Middle frontal gyrus (tissue), 1 donor: ENCODE results near the gene TNNC2.
"Not testable (repeated sequence)": the region's sequence is repeated elsewhere in the genome, so short reads cannot be mapped to it uniquely, and the experiment has no call there.

Experiments
- DNase-seq: peaks from one replicate; pipeline ENCODE4 v3.0.0-alpha.2; 2015; ENCODE audit warnings: low spot score; ENCODE audit errors: extremely low spot score

The TNNC2 gene

DNA sequence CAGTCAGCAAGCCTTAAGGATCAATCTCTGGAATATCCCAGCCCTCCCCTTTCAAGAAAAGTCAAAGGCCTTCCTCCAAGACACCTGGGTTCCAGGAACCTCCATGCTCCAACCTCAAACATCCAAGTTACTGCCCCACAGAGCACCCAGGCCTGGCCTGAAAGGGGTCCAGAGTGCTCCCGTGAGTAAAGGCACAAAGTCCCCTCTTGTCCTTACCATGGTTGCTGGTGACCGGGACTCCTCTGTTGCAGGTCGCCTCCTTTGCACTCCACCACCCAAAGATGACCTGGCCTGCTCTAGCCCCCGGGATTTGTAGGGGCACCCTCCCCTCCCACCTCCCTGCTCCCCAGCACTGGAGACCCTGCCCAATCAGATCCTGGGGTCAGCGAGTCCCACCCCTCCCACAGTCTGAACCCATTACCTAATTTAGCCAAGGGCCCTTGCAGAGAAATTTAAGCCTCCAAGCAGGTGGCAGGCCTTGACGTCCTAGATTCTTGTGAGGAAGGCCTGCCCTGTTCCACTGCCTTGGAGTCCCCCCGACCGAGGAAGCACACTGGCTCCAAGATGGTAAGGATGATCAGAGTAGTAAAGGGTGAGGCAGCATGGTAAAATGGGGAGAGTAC, at the start of gene TNNC2:
TNNC2 (minus strand) TSS at position 283 of the 623 bp plus-strand sequence; CDS start at position 219, 64 bp downstream.
- no peak for DNase-seq

DNA sequence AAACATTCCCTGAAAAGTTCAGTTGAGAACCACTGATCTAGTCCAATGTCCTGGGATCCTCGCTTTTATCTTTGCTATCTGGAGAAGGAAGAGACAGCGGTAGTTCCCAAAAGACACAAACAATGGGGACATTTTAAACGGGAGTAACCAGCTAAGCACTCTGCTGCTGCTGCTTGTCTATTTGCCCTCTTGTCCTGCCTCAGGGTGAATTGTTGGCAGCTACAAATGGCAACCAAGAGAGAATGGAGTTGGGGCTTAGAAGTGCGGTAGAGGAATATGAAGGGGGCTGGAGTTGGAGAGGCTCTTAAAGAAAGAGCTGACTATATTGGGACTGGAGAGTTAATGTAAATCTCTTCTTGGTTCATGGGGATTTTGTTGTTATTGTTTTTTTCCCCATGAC, 47.5 kb upstream of the TNNC2 start:
- DNase-seq = no peak

- DNase-seq = not testable (repeated sequence)
These were observed 47.0 kb upstream of the TNNC2 start for GRCh38 chr20:45874104-45874481.

- DNase-seq = no peak
These were observed 46.4 kb upstream of the TNNC2 start for GRCh38 chr20:45873409-45874103.

- no peak for DNase-seq
These were observed 45.5 kb upstream of the TNNC2 start for GRCh38 chr20:45872626-45873025.

GRCh38 chr20:45867819-45868176, 40.7 kb upstream of the TNNC2 start:
- no peak for DNase-seq

DNA sequence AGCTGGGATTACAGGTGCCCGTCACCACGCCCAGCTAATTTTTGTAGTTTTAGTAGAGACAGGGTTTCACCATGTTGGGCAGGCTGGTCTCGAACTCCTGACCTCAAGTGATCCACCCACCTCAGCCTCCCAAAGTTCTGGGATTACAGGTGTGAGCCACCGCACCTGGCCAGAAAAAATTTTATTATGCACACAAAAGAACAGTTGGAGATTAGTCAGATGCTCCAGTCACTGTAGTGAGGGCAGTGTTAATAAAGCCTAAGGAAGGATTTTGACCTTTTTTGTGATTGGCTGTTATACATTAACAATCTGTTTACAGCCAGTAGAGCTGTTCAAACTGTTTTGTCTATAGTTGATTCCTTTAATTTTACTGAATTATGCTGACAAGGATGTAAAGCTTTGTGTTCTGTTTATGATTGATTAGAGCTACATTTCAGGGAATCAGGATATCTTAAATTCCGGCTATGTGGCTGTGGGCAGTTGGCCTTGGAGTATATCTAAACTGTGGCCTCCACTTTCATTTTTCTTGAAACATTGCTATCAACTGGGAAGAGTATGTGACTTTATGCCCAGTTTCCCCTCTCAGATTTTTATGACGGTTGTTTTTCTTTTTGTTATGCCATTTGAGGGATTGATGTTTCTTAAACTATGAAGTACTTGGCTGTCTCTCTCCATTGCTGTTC, 40.2 kb upstream of the TNNC2 start:
- no peak for DNase-seq

- DNase-seq = no peak
These were observed 39.3 kb upstream of the TNNC2 start for GRCh38 chr20:45866454-45866853.

- DNase-seq = no peak
These were observed 36.7 kb upstream of the TNNC2 start for GRCh38 chr20:45863543-45864470.

- no peak for DNase-seq
These were observed 34.3 kb upstream of the TNNC2 start for GRCh38 chr20:45861221-45862075.

GRCh38 chr20:45860560-45861220, 33.6 kb upstream of the TNNC2 start:
- no peak for DNase-seq

DNA sequence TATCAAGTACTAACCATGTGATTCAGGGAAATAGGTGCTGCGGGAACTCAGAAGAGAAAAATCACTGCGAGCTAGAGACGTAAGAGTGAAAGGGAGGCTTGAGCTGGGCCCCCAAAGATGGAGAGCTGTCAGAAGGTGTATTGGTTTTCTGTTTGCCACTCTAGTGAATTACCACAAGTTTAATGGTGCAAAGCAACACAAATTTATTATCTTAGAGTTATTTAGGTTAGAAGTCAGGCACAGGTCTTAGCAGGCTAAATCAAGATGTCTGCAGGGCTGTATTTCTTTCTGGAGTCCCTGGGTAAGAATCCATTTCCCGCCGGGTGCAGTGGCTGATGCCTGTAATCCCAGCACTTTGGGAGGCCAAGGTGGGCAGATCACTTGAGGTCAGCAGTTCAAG, 32.8 kb upstream of the TNNC2 start:
- no peak for DNase-seq

DNA sequence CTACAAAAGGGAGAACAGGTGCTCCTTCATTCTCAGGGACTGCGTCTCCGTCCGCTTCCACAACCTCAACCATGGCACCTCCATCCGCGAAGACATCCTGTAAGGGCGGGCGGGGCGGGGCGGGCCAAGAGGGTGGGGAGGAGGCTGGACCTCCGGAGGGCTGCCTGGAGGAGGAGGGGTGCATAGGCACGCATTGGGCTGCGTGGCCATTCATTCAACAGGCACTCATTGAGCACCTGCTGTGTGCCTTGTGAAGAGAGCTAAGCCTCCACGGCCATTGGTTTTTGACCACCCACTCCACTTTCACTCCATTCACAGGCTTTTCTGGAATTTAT, 30.7 kb upstream of the TNNC2 start:
- DNase-seq = no peak

- peak; percentile 99 for DNase-seq
These were observed 30.2 kb upstream of the TNNC2 start, which contains the start of the genes ACOT8 and ZSWIM3 for GRCh38 chr20:45857114-45857881. Gene ACOT8, minus strand, starts transcription at chr20:45857392. Its CDS starts 77 bp downstream, at chr20:45857315. Gene ZSWIM3, plus strand, starts transcription at chr20:45857614. Its CDS starts 212 bp downstream, at chr20:45857826.

- no peak for DNase-seq
These were observed 26.4 kb upstream of the TNNC2 start for GRCh38 chr20:45853484-45853883.

DNA sequence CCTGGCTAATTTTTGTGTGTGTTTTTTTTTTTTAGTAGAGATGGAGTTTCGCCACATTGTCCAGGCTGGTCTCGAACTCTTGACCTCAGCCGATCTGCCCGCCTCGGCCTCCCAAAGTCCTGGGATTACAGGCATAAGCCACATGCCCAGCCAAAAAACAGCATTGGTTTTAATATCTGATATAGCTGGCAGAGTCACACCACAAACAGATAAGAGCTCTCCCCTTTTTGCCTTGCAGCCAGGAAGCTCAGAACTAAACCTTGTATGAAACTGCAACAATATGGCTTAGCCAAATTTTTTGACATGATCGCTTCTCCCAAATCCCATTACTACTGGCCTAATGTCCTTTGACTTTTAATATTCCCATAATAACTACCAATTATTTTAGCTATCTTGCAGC, 25.2 kb upstream of the TNNC2 start:
- DNase-seq = no peak

- DNase-seq = no peak
These were observed 24.4 kb upstream of the TNNC2 start for GRCh38 chr20:45851501-45851900.

DNA sequence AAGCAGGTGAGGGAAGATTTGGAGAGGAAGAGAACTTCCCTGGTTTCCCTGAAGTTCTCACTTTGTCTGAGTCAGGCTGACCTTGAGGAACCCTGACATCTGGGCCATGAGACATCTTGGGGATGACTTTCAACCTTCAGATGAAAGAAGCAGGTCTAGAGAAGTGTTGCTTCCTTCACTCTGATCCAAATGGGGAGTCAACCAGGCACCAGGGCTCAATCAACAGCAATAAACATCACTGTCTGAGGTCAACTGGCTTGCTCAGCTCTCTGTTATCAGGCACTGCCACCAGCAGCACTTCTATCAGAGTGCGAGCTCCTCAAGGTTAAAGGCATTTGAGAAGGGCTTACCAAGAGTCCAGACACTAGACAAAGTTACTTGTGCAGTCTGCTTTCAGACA, 23.8 kb upstream of the TNNC2 start:
- no peak for DNase-seq

GRCh38 chr20:45850238-45850637, 23.1 kb upstream of the TNNC2 start:
- no peak for DNase-seq
